ENCODE results near the gene TMEM181. TPM values are rescaled to one million over a fixed set of nuclear protein-coding genes. Genes with fewer than 3 reads are reported as not detected.

The TMEM181 gene
- total and polyA plus RNA-seq, 12 donors, result 8.8 to 29.1 (median 20.5) TPM

DNA sequence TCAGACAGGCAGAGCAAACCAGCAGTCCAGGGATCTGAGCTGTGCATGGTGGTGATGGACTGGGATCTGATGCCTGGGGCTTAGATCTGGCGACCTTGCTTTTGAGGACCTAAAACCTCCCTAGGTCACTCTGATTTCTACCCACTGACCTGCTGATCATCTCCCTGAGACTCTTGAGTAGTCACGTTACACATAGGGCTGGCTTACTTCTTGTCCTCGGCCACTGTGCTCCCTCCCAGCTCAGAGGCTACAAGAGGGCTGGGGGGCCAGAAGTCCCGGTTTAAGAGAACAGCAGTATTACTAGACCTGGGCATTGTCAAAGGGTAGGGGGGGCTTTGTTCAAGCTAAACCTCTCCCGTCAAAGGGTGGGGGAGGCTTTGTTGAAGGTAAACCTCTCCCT is 79.2 kb downstream of the TMEM181 start:
- Histone ChIP-seq H3K36me3 (replicated peaks in 1 of 2) (peaks cover 0 to 21% of the 10 kb centered on the region in 2 donors), H3K27ac (no peak overlapping the region), H3K9me3 (replicated peaks in 1 of 3) (no peaks in the 10 kb centered on the region), H3K4me3 (no peak overlapping the region), H3K4me1 (replicated peaks in 1 of 2) (peaks cover 5 to 48% of the 10 kb centered on the region in 2 donors), H3K27me3 (no peaks in the 10 kb centered on the region)
- 88 to 90% (median 90%) methylated on average over 5 of the region's 5 CpGs for WGBS, 4 donors
- TF ChIP-seq POLR2A (IDR thresholded peaks at IDR 0.05), result no peak
- TF ChIP-seq, protein P1, sequence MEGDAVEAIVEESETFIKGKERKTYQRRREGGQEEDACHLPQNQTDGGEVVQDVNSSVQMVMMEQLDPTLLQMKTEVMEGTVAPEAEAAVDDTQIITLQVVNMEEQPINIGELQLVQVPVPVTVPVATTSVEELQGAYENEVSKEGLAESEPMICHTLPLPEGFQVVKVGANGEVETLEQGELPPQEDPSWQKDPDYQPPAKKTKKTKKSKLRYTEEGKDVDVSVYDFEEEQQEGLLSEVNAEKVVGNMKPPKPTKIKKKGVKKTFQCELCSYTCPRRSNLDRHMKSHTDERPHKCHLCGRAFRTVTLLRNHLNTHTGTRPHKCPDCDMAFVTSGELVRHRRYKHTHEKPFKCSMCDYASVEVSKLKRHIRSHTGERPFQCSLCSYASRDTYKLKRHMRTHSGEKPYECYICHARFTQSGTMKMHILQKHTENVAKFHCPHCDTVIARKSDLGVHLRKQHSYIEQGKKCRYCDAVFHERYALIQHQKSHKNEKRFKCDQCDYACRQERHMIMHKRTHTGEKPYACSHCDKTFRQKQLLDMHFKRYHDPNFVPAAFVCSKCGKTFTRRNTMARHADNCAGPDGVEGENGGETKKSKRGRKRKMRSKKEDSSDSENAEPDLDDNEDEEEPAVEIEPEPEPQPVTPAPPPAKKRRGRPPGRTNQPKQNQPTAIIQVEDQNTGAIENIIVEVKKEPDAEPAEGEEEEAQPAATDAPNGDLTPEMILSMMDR (IDR thresholded peaks at IDR 0.05), result no peak
- intact Hi-C loops (cut with DNase I), result no loop called here
- DNase-seq, result no peak

DNA sequence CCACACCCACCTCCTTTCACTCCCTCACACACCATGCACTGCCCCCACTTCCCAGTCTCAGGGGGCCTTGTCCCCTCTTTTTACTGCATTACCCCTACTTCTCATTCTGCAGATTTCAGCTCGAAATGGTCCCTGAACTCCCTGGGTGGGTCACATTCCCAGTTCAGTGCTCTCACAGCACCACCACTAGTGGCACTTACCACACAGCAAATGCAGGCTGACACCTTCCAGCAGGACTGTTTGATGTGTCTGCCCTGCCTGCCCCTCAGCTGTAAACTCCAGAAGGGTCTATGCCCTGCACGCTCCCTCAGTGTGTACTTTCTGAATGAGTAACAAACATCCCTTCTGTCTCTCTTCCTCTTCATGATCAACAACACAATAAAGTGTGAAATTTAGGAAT is 80.6 kb downstream of the TMEM181 start:
- Histone ChIP-seq H3K4me1 (replicated peaks in 1 of 2) (peaks cover 5 to 43% of the 10 kb centered on the region in 2 donors), H3K27ac (no peak overlapping the region), H3K27me3 (no peaks in the 10 kb centered on the region), H3K4me3 (no peak overlapping the region), H3K36me3 (replicated peaks in 1 of 2) (peaks cover 0 to 16% of the 10 kb centered on the region in 2 donors), H3K9me3 (replicated peaks in 1 of 3) (no peaks in the 10 kb centered on the region)
- TF ChIP-seq, protein P1 (IDR thresholded peaks at IDR 0.05), result no peak
- no peak for TF ChIP-seq POLR2A (IDR thresholded peaks at IDR 0.05)
- 84 to 95% (median 91%) methylated on average over 2 of the region's 2 CpGs for WGBS, 4 donors
- intact Hi-C loops (cut with DNase I), result no loop called here
- DNase-seq, result peak in 3 of 7 donors; percentile 10 to 39 (median 18)

DNA sequence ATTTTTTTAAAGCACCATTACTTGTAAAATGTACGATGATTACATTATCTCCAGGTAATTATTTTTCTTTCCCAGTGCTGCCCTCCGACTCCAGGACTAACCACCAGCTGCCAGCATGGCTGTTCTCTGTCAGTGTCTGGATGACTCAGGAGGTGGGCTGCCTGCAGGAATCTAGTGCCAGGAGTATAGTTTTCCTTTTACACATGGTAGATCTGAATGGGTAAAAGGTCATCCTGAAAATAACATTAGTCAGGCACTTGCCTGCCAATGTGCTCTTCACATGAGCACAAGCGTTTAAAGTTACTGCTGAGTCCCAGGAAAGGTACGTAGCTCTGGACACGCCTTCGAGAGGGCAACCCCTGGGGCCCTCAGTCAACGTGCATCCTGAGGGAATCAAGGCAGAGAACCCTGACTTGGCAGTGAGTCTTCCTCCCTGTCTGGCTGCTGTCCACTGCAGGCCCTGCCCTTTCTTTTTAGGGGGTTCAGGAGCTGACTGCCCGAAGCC is 82.3 kb downstream of the TMEM181 start:
- Histone ChIP-seq H3K4me3 (no peak overlapping the region), H3K36me3 (replicated peaks in 1 of 2) (peaks cover 0 to 3% of the 10 kb centered on the region in 2 donors), H3K27ac (peak overlapping the region in 4 of 5 donors; percentile 49 to 97 (median 87)), H3K27me3 (no peaks in the 10 kb centered on the region), H3K4me1 (replicated peaks in 1 of 2) (peaks cover 5 to 43% of the 10 kb centered on the region in 2 donors), H3K9me3 (replicated peaks in 1 of 3) (no peaks in the 10 kb centered on the region)
- TF ChIP-seq POLR2A (IDR thresholded peaks at IDR 0.05), result peak in 1 of 2 donors; percentile 71
- TF ChIP-seq, protein P1 (IDR thresholded peaks at IDR 0.05), result no peak
- DNase-seq, result peak in 6 of 7 donors; percentile 48 to 80 (median 68)
- intact Hi-C loops (cut with DNase I), result no loop called here
- WGBS, 4 donors, result 31 to 79% (median 38%) methylated on average over 5 to 8 of the region's 8 CpGs

DNA sequence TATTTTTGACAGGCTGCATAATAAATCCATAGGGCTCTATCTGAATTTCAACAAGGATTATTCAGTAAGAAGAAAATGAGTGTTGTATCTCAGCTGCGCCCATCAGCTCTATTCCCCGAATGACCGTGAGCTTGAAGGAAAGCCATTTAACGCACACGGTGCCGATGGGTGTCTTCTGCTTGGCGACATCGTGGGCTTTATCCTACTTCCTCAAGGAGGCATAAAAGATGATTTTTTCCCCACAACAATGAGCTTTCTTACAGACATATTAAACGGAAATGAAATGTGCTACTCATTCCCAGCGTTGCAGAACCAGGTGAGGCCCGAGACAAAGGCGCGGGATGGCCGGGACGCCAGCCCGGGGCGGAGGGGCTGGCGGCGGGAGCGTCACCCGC is 83.9 kb downstream of the TMEM181 start:
- H3K4me3 ChIP-seq, result peak overlapping the region in 3 of 4 donors; percentile 81 to 96 (median 87)
- H3K9me3 ChIP-seq (replicated peaks in 1 of 3), result no peaks in the 10 kb centered on the region
- peaks cover 5 to 31% of the 10 kb centered on the region in 2 donors for H3K4me1 ChIP-seq (replicated peaks in 1 of 2)
- intact Hi-C loops (cut with DNase I), result no loop called here
- H3K36me3 ChIP-seq (replicated peaks in 1 of 2), result no peaks in the 10 kb centered on the region
- H3K27ac ChIP-seq, result peak overlapping the region; percentile 88 to 98 (median 96)
- H3K27me3 ChIP-seq, result no peaks in the 10 kb centered on the region
- peak in 2 of 7 donors; percentile 24 to 52 for DNase-seq
- TF ChIP-seq, protein P1 (IDR thresholded peaks at IDR 0.05), result no peak
- no peak for TF ChIP-seq POLR2A (IDR thresholded peaks at IDR 0.05)
- WGBS, 4 donors, result 1 to 3% (median 1%) methylated on average over 9 to 21 of the region's 21 CpGs

All from adrenal gland (tissue), 12 donors.